ENCODE data around the gene USF3.

DNA sequence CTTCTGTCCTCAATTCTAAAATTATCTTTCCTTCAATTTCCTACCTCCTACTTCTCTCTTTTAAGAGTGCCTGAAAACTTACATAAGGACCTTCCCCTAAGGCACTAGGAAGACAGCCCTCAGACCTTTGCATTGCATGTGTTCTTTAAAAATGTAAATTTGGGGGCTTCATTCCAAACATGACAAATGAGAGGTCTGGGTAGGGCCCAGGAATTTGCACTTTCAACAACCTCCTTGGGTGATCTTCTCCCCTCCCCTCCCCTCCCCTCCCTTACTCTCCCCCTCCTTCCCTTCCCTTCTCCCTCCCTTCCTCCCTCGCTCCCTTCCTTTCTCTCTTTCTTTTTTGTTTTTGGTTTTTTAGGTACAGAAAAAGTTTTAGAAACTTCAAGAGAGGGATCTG, 18.7 kb downstream of the USF3 start:
- TF ChIP-seq POLR2A (IDR thresholded peaks at IDR 0.05) (no peak), POLR2AphosphoS5 (IDR thresholded peaks at IDR 0.05) (no peak)
- TF ChIP-seq, protein P1, sequence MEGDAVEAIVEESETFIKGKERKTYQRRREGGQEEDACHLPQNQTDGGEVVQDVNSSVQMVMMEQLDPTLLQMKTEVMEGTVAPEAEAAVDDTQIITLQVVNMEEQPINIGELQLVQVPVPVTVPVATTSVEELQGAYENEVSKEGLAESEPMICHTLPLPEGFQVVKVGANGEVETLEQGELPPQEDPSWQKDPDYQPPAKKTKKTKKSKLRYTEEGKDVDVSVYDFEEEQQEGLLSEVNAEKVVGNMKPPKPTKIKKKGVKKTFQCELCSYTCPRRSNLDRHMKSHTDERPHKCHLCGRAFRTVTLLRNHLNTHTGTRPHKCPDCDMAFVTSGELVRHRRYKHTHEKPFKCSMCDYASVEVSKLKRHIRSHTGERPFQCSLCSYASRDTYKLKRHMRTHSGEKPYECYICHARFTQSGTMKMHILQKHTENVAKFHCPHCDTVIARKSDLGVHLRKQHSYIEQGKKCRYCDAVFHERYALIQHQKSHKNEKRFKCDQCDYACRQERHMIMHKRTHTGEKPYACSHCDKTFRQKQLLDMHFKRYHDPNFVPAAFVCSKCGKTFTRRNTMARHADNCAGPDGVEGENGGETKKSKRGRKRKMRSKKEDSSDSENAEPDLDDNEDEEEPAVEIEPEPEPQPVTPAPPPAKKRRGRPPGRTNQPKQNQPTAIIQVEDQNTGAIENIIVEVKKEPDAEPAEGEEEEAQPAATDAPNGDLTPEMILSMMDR (IDR thresholded peaks at IDR 0.05), result no peak
